Measurements from ENCODE around the gene PNKD.

DNA sequence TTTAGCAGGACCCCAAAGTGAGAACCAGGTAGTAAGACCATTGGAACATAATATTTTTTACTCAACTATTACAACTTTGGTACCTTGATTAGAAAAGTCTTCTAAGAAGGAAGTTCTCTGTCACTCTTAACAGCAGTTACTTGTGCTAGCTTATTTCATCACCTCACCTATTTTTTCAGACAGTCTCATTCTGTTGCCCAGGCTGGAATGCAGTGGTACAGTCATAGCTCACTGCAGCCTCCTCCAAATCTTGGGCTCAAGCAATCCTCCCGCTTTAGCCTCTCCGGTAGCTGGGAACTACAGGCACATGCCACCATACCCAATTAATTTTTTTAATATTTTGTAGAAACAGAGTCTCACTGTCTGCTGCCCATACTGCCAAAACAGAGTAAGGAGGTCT, 35.3 kb upstream of the PNKD start:
- TF ChIP-seq CTCF (IDR thresholded peaks at IDR 0.05; ENCODE audit: insufficient read depth, low read length) (no peak), REST (IDR thresholded peaks at IDR 0.05; ENCODE audit: insufficient replicate concordance, low read depth) (no peak), GABPA (IDR thresholded peaks at IDR 0.05; ENCODE audit: low read depth) (no peak), POLR2AphosphoS5 (IDR thresholded peaks at IDR 0.05; ENCODE audit: low read depth) (no peak)
